Activated naive CD4-positive, alpha-beta T cell treated with anti-CD3 and anti-CD28 coated beads, Interleukin-2, amount 10 ng/mL, durations not matched to agents 7 days and 5 days (primary cell): ENCODE results near the gene RPEL1.
"Not testable (repeated sequence)": the region's sequence is repeated elsewhere in the genome, so short reads cannot be mapped to it uniquely, and the experiment has no call there.

ENCODE experiments used
- CTCF ChIA-PET: fragments of 350-600 bp; sonication (Branson Sonifier 250); formaldehyde crosslinking; loops from one replicate; lab custom pipeline; 2021; ENCODE audit warnings: antibody characterized with exemption; lab: Charles Lee
- DNase-seq: peaks from one replicate; pipeline ENCODE4 v3.0.0-alpha.2; 2020
- H3K27ac Mint-ChIP-seq: one replicate; pipeline ENCODE4 v1.8.0; 2021; ENCODE audit warnings: mild to moderate bottlenecking, moderate library complexity, mixed read lengths
- H3K27me3 Mint-ChIP-seq: one replicate; pipeline ENCODE4 v1.8.0; 2021; ENCODE audit warnings: mild to moderate bottlenecking, mixed read lengths
- H3K36me3 Mint-ChIP-seq: one replicate; pipeline ENCODE4 v1.8.0; 2021; ENCODE audit warnings: mixed read lengths
- H3K4me1 Mint-ChIP-seq: one replicate; pipeline ENCODE4 v1.8.0; 2021; ENCODE audit warnings: mixed read lengths
- H3K4me3 Mint-ChIP-seq: one replicate; pipeline ENCODE4 v1.8.0; 2021; ENCODE audit warnings: mild to moderate bottlenecking, moderate library complexity, mixed read lengths
- H3K9me3 Mint-ChIP-seq: one replicate; pipeline ENCODE4 v1.8.0; 2021; ENCODE audit warnings: mixed read lengths

The RPEL1 gene

DNA sequence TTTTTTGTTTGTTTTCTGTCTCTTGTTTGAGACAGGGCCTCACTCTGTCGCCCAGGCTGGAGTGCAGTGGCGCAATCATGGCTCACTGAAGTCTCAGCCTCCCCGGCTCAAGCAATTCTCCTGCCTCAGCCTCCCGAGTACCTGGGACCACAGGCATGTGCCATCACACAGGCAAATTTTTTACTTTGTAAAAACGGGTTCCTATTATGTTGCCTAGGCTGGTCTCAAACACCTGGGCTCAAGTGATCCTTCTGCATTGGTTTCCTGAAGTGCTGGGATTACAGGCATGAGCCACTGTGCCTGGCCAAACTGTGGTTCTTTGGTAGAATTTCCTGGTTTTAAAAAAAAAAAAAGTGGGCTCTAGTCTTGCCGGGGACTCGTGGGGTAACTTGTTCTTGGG is at the start of gene RPEL1:
RPEL1 (plus strand) TSS at position 301 of the 400 bp plus-strand sequence. CDS start 110 bp downstream, outside the sequence.
- H3K27me3 Mint-ChIP-seq, result peaks cover 14% of the 10 kb centered on the region
- peaks cover 17% of the 10 kb centered on the region for H3K4me1 Mint-ChIP-seq
- CTCF ChIA-PET, result interaction anchor here (1.5 to 2.8 kb wide), 6 partner anchors 124 to 409 kb away, joined by 3 to 21 read pairs (median 8); partner anchors contain the start of gene CYP17A1
- H3K27ac Mint-ChIP-seq, DNase-seq, H3K9me3 Mint-ChIP-seq, H3K36me3 Mint-ChIP-seq, H3K4me3 Mint-ChIP-seq: not testable (repeated sequence)

DNA sequence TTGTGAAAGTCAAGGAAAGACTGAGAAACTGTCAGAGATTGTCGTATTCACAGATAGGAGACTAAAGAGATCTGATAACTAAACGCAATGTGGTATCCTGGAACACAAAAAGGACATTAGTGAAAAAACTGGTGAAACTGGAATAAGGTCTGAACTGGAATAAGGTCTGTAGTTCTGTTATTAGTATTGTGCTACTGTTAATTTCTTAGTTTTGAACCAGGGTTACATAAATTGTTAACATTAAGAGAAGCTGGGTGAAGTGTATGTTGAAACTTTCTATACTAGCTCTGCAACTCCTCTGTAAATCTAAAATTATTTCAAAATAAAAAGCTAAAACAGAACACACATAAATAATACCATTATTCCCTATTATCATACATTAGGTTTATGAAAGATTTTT is 49.2 kb upstream of the RPEL1 start:
- Mint-ChIP-seq H3K4me1 (peaks cover 25% of the 10 kb centered on the region), H3K4me3 (no peak overlapping the region), H3K27me3 (peaks cover 20% of the 10 kb centered on the region), H3K27ac (no peak overlapping the region), H3K9me3 (no peaks in the 10 kb centered on the region), H3K36me3 (peaks cover 7% of the 10 kb centered on the region)
- CTCF ChIA-PET, result interaction anchor here (1.4 kb wide), 1 partner anchor 48 kb away, joined by 3 read pairs; no protein-coding TSS in a partner anchor
- no peak for DNase-seq

GRCh38 chr10:103197174-103197573 is 48.5 kb upstream of the RPEL1 start:
- DNase-seq, result no peak
- CTCF ChIA-PET, result no interaction called here
- peaks cover 20% of the 10 kb centered on the region for H3K27me3 Mint-ChIP-seq
- H3K4me3 Mint-ChIP-seq, result no peak overlapping the region
- H3K27ac Mint-ChIP-seq, result no peak overlapping the region
- H3K36me3 Mint-ChIP-seq, result peaks cover 3% of the 10 kb centered on the region
- no peaks in the 10 kb centered on the region for H3K9me3 Mint-ChIP-seq
- H3K4me1 Mint-ChIP-seq, result peaks cover 18% of the 10 kb centered on the region

DNA sequence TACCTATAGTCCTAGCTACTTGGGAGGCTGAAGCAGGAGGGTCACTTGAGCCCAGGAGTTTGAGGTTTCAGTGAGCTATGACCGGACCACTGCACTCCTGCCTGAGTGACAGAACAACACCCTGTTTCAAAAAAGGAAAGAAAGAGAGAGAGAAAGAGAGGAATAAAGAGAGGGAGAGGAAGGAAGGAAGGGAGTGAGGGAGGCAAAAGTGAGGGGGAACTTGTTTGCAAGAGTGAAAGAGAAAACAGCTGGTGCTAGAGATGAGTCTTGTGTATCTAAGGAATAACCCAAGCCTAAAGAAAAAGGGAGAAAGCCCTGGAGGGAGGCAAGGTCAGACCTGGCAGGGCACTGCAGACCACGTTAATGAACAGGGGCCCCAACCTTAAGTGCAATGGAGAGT is 47.8 kb upstream of the RPEL1 start:
- Mint-ChIP-seq H3K4me3 (no peak overlapping the region), H3K27ac (no peak overlapping the region), H3K36me3 (no peaks in the 10 kb centered on the region), H3K9me3 (no peaks in the 10 kb centered on the region), H3K27me3 (peaks cover 20% of the 10 kb centered on the region), H3K4me1 (peaks cover 18% of the 10 kb centered on the region)
- CTCF ChIA-PET, result no interaction called here
- DNase-seq, result no peak

GRCh38 chr10:103198648-103199047 is 47.0 kb upstream of the RPEL1 start:
- no peak for DNase-seq
- CTCF ChIA-PET, result no interaction called here
- Mint-ChIP-seq H3K36me3 (no peaks in the 10 kb centered on the region), H3K27ac (no peak overlapping the region), H3K27me3 (peaks cover 17% of the 10 kb centered on the region), H3K9me3 (no peaks in the 10 kb centered on the region), H3K4me1 (peaks cover 13% of the 10 kb centered on the region), H3K4me3 (no peak overlapping the region)

DNA sequence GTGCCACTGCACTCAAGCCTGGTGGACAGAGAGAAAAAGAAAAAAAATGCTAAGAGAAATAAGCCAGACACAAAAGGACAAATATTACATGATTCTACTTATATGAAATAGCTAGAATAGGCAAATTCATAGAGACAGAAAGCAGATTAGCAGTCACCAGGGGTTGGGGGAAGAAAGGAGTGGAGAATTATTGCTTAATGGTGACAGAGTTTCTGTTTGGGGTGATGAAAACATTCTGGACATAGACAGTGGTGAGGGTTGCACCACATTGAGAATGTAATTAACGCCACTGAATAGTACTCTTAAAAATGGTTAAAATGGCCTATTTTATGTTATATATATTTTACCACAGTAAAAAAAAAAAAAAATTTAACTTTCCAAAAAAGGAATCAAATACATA is 46.2 kb upstream of the RPEL1 start:
- Mint-ChIP-seq H3K36me3 (no peaks in the 10 kb centered on the region), H3K4me3 (no peak overlapping the region)

DNA sequence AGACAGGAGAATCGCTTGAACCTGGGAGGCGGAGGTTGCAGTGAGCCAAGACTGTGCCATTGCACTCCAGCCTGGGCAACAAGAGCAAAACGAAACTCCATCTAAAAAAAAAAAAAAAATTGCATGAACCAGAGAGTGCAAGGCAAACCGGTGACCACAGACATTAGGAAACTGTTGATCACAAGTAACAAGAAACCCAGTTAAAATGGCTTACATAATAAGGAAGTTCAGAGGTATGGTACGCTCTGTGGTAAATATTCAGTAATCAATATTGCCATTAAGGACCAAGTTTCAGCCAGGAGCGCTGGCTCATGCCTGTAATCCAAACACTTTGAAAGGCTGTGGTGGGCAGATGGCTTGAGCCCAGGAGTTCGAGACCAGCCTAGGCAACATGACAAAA is 43.4 kb upstream of the RPEL1 start:
- DNase-seq, result no peak
- Mint-ChIP-seq H3K27ac (no peak overlapping the region), H3K4me1 (peaks cover 6% of the 10 kb centered on the region), H3K9me3 (no peaks in the 10 kb centered on the region), H3K36me3 (no peaks in the 10 kb centered on the region), H3K4me3 (no peak overlapping the region), H3K27me3 (peaks cover 26% of the 10 kb centered on the region)
- CTCF ChIA-PET, result no interaction called here

More for the DNA sequence above, 46.2 kb upstream of the RPEL1 start:
- Mint-ChIP-seq H3K27ac (no peak overlapping the region), H3K27me3 (peaks cover 20% of the 10 kb centered on the region), H3K4me1 (peaks cover 9% of the 10 kb centered on the region), H3K9me3 (no peaks in the 10 kb centered on the region)
- CTCF ChIA-PET, result no interaction called here
- no peak for DNase-seq

GRCh38 chr10:103203466-103203865 is 42.2 kb upstream of the RPEL1 start:
- H3K9me3 Mint-ChIP-seq, result no peaks in the 10 kb centered on the region
- CTCF ChIA-PET, result no interaction called here

DNA sequence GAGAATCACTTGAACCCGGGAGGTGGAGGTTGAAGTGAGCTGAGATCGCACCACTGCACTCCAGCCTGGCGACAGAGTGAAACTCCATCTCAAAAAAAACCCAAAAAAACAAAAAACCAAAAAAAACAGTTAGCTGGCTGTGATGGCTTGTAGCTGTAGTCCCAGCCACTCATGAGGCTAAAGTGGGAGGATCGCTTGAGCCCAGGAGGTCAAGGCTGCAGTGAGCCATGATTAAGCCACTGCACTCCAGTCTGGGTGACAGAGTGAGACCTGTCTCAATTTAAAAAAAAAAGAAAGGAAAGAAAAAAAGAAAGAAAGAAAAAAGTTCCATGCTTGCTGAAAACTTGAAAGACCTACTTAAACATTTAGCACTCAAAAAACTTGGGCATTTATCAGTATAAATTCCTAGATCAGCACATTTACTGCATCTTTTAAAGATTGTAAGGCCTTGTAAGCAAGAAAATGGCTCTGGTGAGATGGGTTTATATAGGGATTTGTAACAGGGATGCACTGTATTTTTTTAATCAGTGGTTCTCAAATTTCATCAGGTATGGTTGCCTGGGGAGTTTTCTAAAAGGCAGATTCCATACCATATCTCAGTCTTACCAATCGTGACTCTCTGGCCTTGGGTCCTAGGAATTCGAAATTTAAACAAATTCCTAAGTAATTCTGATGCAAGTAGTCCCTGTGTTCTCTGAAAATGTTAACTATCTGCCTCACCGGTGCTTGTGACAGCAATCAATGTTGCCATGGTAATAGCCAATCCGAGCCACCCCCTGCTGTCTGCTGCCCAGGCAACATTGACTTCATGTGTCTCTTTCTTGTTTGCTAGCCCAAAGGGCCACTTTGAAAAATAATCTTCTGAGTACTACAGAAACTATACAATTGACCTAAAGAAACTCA is 41.1 kb upstream of the RPEL1 start:
- Mint-ChIP-seq H3K27me3 (peaks cover 15% of the 10 kb centered on the region), H3K36me3 (no peaks in the 10 kb centered on the region), H3K9me3 (no peaks in the 10 kb centered on the region), H3K4me3 (no peak overlapping the region), H3K27ac (no peak overlapping the region), H3K4me1 (no peaks in the 10 kb centered on the region)
- no peak for DNase-seq
- CTCF ChIA-PET, result no interaction called here

More at GRCh38 chr10:103203466-103203865, 42.2 kb upstream of the RPEL1 start:
- no peak overlapping the region for H3K4me3 Mint-ChIP-seq
- DNase-seq, result no peak
- H3K27me3 Mint-ChIP-seq, result peaks cover 15% of the 10 kb centered on the region
- H3K27ac Mint-ChIP-seq, result no peak overlapping the region
- no peaks in the 10 kb centered on the region for H3K4me1 Mint-ChIP-seq
- no peaks in the 10 kb centered on the region for H3K36me3 Mint-ChIP-seq

GRCh38 chr10:103205401-103205800 is 40.3 kb upstream of the RPEL1 start:
- H3K4me3 Mint-ChIP-seq, H3K9me3 Mint-ChIP-seq, H3K36me3 Mint-ChIP-seq, H3K4me1 Mint-ChIP-seq, DNase-seq, CTCF ChIA-PET, H3K27ac Mint-ChIP-seq: not testable (repeated sequence)
- peaks cover 15% of the 10 kb centered on the region for H3K27me3 Mint-ChIP-seq

DNA sequence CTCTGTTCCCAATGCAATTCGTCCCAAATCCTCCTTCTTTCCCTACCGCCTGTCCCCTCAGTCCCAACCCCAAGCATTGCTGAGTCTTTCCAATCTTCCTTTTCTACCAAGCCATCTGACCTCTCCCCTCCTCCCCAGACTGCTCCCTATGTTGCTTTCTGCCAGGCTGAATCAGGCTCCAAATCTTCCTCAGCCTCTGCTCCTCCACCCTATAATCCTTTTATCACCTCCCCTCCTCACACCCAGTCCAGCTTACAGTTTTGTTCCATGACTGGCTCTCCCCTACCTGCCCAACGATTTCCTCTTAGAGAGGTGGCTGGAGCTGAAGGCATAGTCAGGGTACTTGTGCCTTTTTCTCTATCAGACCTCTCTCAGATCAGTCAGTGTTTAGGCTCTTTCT is 39.0 kb upstream of the RPEL1 start:
- DNase-seq, H3K4me3 Mint-ChIP-seq, H3K9me3 Mint-ChIP-seq, CTCF ChIA-PET, H3K4me1 Mint-ChIP-seq, H3K36me3 Mint-ChIP-seq, H3K27ac Mint-ChIP-seq: not testable (repeated sequence)
- peaks cover 15% of the 10 kb centered on the region for H3K27me3 Mint-ChIP-seq

DNA sequence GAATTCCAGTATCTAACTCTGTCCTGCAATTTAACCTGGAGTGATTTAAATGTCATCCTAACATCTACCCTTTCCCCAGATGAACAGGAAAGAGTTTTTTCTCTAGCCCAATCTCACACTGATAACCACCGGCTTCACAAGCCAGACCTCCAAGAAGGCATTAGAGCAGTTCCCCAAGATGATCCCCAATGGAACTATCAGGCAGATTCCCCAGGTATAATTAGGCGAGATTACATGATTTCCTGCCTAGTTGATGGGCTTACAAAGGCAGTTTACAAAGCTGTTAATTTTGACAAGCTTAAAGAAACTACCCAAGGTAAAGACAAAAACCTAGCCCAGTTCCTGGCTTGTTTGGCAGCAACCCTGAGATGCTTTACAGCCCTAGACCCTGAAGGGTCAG is 38.5 kb upstream of the RPEL1 start:
- no peak for DNase-seq
- Mint-ChIP-seq H3K27me3 (peaks cover 15% of the 10 kb centered on the region), H3K4me1 (no peaks in the 10 kb centered on the region), H3K9me3 (peaks cover 3% of the 10 kb centered on the region), H3K4me3 (no peak overlapping the region), H3K36me3 (no peaks in the 10 kb centered on the region), H3K27ac (no peak overlapping the region)
- CTCF ChIA-PET, result no interaction called here

DNA sequence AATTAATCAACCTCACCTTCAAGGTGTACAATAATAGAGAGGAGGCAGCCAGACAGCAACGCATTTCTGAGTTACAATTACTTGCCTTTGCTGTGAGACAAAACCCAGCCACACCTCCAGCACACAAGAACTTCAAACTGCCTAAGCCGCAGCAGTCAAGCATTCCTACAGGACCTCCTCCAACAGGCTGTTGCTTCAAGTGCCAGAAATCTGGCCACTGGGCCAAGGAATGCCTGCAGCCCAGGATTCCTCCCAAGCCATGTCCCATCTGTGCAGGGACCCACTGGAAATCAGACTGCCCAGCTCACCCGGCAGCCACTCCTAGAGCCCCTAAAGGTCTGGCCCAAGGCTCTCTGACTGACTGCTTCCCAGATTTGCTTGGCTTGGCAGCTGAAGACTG is 38.0 kb upstream of the RPEL1 start:
- H3K4me3 Mint-ChIP-seq, H3K36me3 Mint-ChIP-seq, DNase-seq, H3K4me1 Mint-ChIP-seq, H3K27ac Mint-ChIP-seq, CTCF ChIA-PET, H3K9me3 Mint-ChIP-seq: not testable (repeated sequence)
- H3K27me3 Mint-ChIP-seq, result peaks cover 15% of the 10 kb centered on the region

DNA sequence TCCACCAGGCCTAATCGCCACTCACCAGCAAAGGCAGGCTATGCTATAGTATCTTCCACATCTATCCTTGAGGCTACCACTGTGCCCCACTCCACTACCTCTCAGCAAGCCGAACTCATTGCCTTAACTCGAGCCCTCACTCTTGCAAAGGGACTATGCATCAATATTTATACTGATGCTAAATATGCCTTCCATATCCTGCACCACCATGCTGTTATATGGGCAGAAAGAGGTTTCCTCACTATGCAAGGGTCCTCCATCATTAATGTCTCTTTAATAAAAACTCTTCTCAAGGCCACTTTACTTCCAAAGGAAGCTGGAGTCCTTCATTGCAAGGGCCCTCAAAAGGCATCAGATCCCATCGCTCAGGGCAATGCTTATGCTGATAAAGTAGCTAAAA is 35.4 kb upstream of the RPEL1 start:
- DNase-seq, H3K4me3 Mint-ChIP-seq, H3K4me1 Mint-ChIP-seq, H3K27me3 Mint-ChIP-seq, H3K36me3 Mint-ChIP-seq, H3K27ac Mint-ChIP-seq, CTCF ChIA-PET, H3K9me3 Mint-ChIP-seq: not testable (repeated sequence)

- Mint-ChIP-seq H3K27ac (no peak overlapping the region), H3K36me3 (no peaks in the 10 kb centered on the region), H3K4me1 (no peaks in the 10 kb centered on the region), H3K4me3 (no peak overlapping the region), H3K9me3 (peaks cover 4% of the 10 kb centered on the region), H3K27me3 (peaks cover 2% of the 10 kb centered on the region)
- CTCF ChIA-PET, result interaction anchor here (0.7 kb wide), 1 partner anchor 106 kb away, joined by 3 read pairs; no protein-coding TSS in a partner anchor
- no peak for DNase-seq
These were observed 30.1 kb upstream of the RPEL1 start for GRCh38 chr10:103215601-103216000.
